Spinal cord (tissue), 10 donors: Measurements from ENCODE around the gene SEMA3F. TPM values are rescaled to one million over a fixed set of nuclear protein-coding genes. Genes with fewer than 3 reads are reported as not detected.

ENCODE experiments used
- DNase-seq, 6 donors: peaks; one replicate each; pipeline versions ENCODE4 v3.0.0 to v3.0.0-alpha.2; 2013 to 2015; ENCODE audit warnings: low spot score in 6 of 6, low read depth in 4 of 6
- H3K27ac ChIP-seq: one replicate; pipeline ENCODE4 v1.5.1; 2013; ENCODE audit warnings: low read depth, low read length, control low read depth
- H3K27me3 ChIP-seq: one replicate; pipeline ENCODE4 v1.6.1; 2013; ENCODE audit warnings: low read length; ENCODE audit not compliant: control insufficient read depth, insufficient read depth
- H3K36me3 ChIP-seq: one replicate; pipeline ENCODE4 v1.6.1; 2013; ENCODE audit warnings: low read length; ENCODE audit not compliant: control insufficient read depth, insufficient read depth
- H3K4me1 ChIP-seq: one replicate; pipeline ENCODE4 v1.6.1; 2013; ENCODE audit warnings: low read length; ENCODE audit not compliant: control insufficient read depth, insufficient read depth
- H3K4me3 ChIP-seq: one replicate; pipeline ENCODE4 v1.5.1; 2013; ENCODE audit warnings: low read depth, low read length, control low read depth
- H3K9me3 ChIP-seq: one replicate; pipeline ENCODE4 v1.6.1; 2013; ENCODE audit warnings: low read length; ENCODE audit not compliant: control insufficient read depth, insufficient read depth
- WGBS: methylation state at CpG from one replicate; pipeline ENCODE4 v1.1.5; 2013; ENCODE audit warnings: missing lambda C conversion rate; ENCODE audit not compliant: insufficient coverage; 5-methylcytosine and 5-hydroxymethylcytosine counted together
- polyA plus RNA-seq, 2 donors: library from polyadenylated mRNA; unstranded; fragments of 120-200 nt; gene quantifications; one replicate each; pipeline ENCODE4 v1.2.1, GENCODE V29; 2013; ENCODE audit not compliant: insufficient read length in 2 of 2
- total RNA-seq, 2 donors: library from RNA; depleted of rRNA in 1 of 2; stranded (reverse); fragments of 120-200 nt in 1 of 2; fragments of >200 nt in 1 of 2; gene quantifications; one replicate each; pipeline versions ENCODE4 v1.2.3 to v1.2.4, GENCODE V29; 2013 to 2014
- donor health status: healthy.

SEMA3F gene
- total and polyA plus RNA-seq, 4 donors: 9.1 to 21.8 (median 14.2) TPM

DNA sequence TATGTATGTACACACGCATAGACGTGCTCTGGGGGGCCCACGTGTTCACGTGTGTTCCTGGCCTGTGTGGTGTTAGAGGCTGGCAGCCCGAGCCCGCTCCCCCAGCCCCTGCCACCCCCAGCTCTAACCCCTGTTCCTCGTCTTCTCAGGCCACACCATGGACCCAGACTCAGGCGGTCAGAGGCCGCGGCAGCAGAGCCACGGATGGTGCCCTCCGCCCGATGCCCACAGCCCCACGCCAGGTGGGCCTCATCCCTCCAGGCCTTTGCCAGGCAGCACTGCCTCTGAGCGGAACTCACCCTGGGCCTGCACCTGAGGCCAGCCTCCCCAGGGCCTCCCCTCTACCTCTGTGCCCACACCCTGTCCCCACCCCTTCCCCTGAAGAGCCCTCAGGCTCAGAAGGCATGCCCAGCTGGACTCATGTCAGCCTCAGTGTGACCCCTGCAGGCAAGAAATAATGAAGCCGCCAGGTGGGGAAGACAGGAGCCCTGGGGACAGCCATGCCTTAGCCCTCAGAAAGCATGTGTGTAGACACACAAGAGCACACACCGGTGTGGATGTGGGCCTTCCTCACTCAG lies 19.9 kb downstream of the SEMA3F start:
- Histone ChIP-seq H3K27me3 (no peaks in the 10 kb centered on the region), H3K27ac (no peak overlapping the region), H3K36me3 (peaks cover 58% of the 10 kb centered on the region), H3K4me3 (no peak overlapping the region), H3K9me3 (no peaks in the 10 kb centered on the region), H3K4me1 (peaks cover 7% of the 10 kb centered on the region)
- DNase-seq: no peak
- WGBS: 89% methylated on average over 17 of the region's 17 CpGs

DNA sequence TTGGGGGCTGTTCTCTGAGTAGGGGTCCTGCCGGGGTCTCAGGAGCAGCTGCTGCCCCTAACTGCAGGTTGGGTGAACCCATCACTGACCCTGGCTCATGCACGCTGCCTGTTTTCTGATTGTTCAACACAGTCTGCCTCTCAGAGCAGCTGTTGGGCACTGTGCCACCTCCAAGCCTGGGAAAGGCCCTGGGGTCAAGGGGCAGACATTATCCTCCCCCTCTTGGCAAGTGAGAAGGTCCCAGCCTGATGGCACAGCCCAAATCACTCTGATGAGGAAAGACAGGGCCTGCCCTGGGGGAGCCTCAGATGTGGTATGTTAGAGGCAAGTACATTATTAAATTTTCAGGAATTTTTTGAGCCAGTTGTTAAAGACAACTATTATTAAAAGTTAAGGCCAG lies 22.2 kb downstream of the SEMA3F start:
- H3K27me3 ChIP-seq: no peaks in the 10 kb centered on the region
- no peak for DNase-seq
- no peaks in the 10 kb centered on the region for H3K9me3 ChIP-seq
- H3K27ac ChIP-seq: no peak overlapping the region
- no peak overlapping the region for H3K4me3 ChIP-seq
- 87% methylated on average over 2 of the region's 2 CpGs for WGBS
- peaks cover 46% of the 10 kb centered on the region for H3K36me3 ChIP-seq
- peaks cover 4% of the 10 kb centered on the region for H3K4me1 ChIP-seq

GRCh38 chr3:50179710-50180109 lies 24.6 kb downstream of the SEMA3F start:
- H3K27me3 ChIP-seq: no peaks in the 10 kb centered on the region
- H3K27ac ChIP-seq: no peak overlapping the region
- WGBS: no CpG with 5 or more reads among the region's 2 CpGs
- H3K4me1 ChIP-seq: no peaks in the 10 kb centered on the region
- no peaks in the 10 kb centered on the region for H3K9me3 ChIP-seq
- H3K36me3 ChIP-seq: peaks cover 54% of the 10 kb centered on the region
- H3K4me3 ChIP-seq: no peak overlapping the region
- DNase-seq: no peak

- 91% methylated on average over 5 of the region's 5 CpGs for WGBS
Measured at GRCh38 chr3:50181985-50182384, 26.9 kb downstream of the SEMA3F start.

GRCh38 chr3:50182533-50183099 lies 27.5 kb downstream of the SEMA3F start:
- Histone ChIP-seq H3K27ac (no peak overlapping the region), H3K36me3 (peaks cover 50% of the 10 kb centered on the region), H3K4me3 (no peak overlapping the region), H3K27me3 (no peaks in the 10 kb centered on the region), H3K9me3 (no peaks in the 10 kb centered on the region), H3K4me1 (no peaks in the 10 kb centered on the region)
- no peak for DNase-seq
- WGBS: 90% methylated on average over 26 of the region's 26 CpGs

More at GRCh38 chr3:50181985-50182384, 26.9 kb downstream of the SEMA3F start:
- no peak for DNase-seq
- H3K4me3 ChIP-seq: no peak overlapping the region
- no peak overlapping the region for H3K27ac ChIP-seq
- peaks cover 51% of the 10 kb centered on the region for H3K36me3 ChIP-seq
- H3K27me3 ChIP-seq: no peaks in the 10 kb centered on the region
- no peaks in the 10 kb centered on the region for H3K4me1 ChIP-seq
- H3K9me3 ChIP-seq: no peaks in the 10 kb centered on the region

GRCh38 chr3:50183755-50184154 lies 28.6 kb downstream of the SEMA3F start:
- Histone ChIP-seq H3K4me3 (no peak overlapping the region), H3K27ac (no peak overlapping the region), H3K27me3 (no peaks in the 10 kb centered on the region), H3K36me3 (peaks cover 57% of the 10 kb centered on the region), H3K4me1 (peaks cover 2% of the 10 kb centered on the region), H3K9me3 (no peaks in the 10 kb centered on the region)
- no peak for DNase-seq
- WGBS: 87% methylated on average over 6 of the region's 6 CpGs

DNA sequence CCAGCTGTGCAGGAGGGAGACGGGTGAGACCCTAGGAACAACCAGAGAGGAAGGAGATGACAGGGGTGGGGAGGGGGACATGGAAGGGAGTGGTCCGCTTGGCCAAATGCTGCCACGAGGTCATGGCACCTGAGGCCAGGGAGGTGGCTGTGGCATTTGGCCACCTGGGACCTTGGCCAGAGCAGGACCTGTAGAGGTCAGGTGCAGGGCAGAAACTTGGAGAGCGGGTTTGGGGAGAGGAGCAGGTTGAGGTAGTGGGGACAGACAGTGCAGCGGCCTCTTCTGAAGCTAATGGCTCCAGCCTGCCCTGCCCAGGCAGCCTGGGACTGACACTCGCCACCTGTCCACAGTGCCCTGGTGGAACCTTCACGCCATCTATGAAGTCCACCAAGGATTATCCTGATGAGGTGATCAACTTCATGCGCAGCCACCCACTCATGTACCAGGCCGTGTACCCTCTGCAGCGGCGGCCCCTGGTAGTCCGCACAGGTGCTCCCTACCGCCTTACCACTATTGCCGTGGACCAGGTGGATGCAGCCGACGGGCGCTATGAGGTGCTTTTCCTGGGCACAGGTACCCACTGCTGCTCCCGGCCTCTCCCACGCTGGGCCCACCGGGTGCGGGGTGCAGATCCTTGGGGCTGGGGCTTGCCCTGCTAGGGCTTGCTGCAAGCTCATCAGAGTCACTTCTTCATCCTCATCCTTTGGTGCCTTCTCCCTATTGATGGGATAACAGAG lies 29.3 kb downstream of the SEMA3F start:
- DNase-seq: no peak
- Histone ChIP-seq H3K27ac (no peak overlapping the region), H3K9me3 (no peaks in the 10 kb centered on the region), H3K4me1 (peaks cover 8% of the 10 kb centered on the region), H3K36me3 (peaks cover 57% of the 10 kb centered on the region), H3K4me3 (no peak overlapping the region), H3K27me3 (no peaks in the 10 kb centered on the region)
- 98% methylated on average over 20 of the region's 21 CpGs for WGBS

GRCh38 chr3:50185230-50185629 lies 30.1 kb downstream of the SEMA3F start:
- no CpG with 5 or more reads among the region's 4 CpGs for WGBS

GRCh38 chr3:50186096-50186495 lies 31.0 kb downstream of the SEMA3F start:
- 94% methylated on average over 7 of the region's 10 CpGs for WGBS
- peaks cover 12% of the 10 kb centered on the region for H3K4me1 ChIP-seq
- H3K36me3 ChIP-seq: peaks cover 57% of the 10 kb centered on the region
- no peaks in the 10 kb centered on the region for H3K9me3 ChIP-seq
- no peaks in the 10 kb centered on the region for H3K27me3 ChIP-seq
- H3K27ac ChIP-seq: no peak overlapping the region
- H3K4me3 ChIP-seq: no peak overlapping the region
- no peak for DNase-seq

More at GRCh38 chr3:50185230-50185629, 30.1 kb downstream of the SEMA3F start:
- no peak overlapping the region for H3K27ac ChIP-seq
- no peak for DNase-seq
- no peaks in the 10 kb centered on the region for H3K9me3 ChIP-seq
- H3K36me3 ChIP-seq: peaks cover 57% of the 10 kb centered on the region
- no peak overlapping the region for H3K4me3 ChIP-seq
- H3K4me1 ChIP-seq: peaks cover 12% of the 10 kb centered on the region
- H3K27me3 ChIP-seq: no peaks in the 10 kb centered on the region

GRCh38 chr3:50187750-50188149 lies 32.6 kb downstream of the SEMA3F start:
- H3K36me3 ChIP-seq: peaks cover 49% of the 10 kb centered on the region
- H3K4me1 ChIP-seq: peaks cover 15% of the 10 kb centered on the region
- no peak overlapping the region for H3K27ac ChIP-seq
- H3K27me3 ChIP-seq: peaks cover 1% of the 10 kb centered on the region
- whole genome bisulfite sequencing: 94% methylated on average over 14 of the region's 19 CpGs
- no peaks in the 10 kb centered on the region for H3K9me3 ChIP-seq
- DNase-seq: no peak
- H3K4me3 ChIP-seq: no peak overlapping the region
